Astrocyte (in vitro differentiated cells and primary cell): ENCODE measurements around the gene HNRNPA2B1. TPM values are rescaled to one million over a fixed set of nuclear protein-coding genes. Genes with fewer than 3 reads are reported as not detected.

ENCODE experiments used
- DNase-seq: peaks from one replicate; pipeline ENCODE4 v3.0.0-alpha.2; 2010; ENCODE audit warnings: low read depth
- FAIRE-seq: peaks from 2 replicates; lab custom pipeline; 2011; peaks lifted over from hg19 to GRCh38; lab: Jason Lieb, UNC
- H2AFZ ChIP-seq: 2 replicates; pipeline ENCODE4 v1.6.0; 2012; ENCODE audit warnings: low read depth, low read length, inconsistent platforms
- H3K27ac ChIP-seq: 2 replicates; pipeline ENCODE4 v1.5.1; 2011; ENCODE audit warnings: low read depth, low read length, inconsistent platforms
- H3K27me3 ChIP-seq: 2 replicates; pipeline ENCODE4 v1.6.0; 2011; ENCODE audit warnings: low read length, inconsistent platforms; ENCODE audit not compliant: insufficient read depth
- H3K36me3 ChIP-seq: 2 replicates; pipeline ENCODE4 v1.5.1; 2011; ENCODE audit warnings: low read length, inconsistent platforms; ENCODE audit not compliant: insufficient read depth
- H3K4me1 ChIP-seq: 2 replicates; pipeline ENCODE4 v1.5.1; 2011; ENCODE audit warnings: low read length, inconsistent platforms; ENCODE audit not compliant: insufficient read depth
- H3K4me2 ChIP-seq: 2 replicates; pipeline ENCODE4 v1.6.0; 2012; ENCODE audit warnings: low read length, inconsistent platforms
- H3K4me3 ChIP-seq: 2 replicates; pipeline ENCODE4 v1.5.1; 2011; ENCODE audit warnings: low read depth, mild to moderate bottlenecking, low read length, inconsistent platforms; ENCODE audit not compliant: insufficient read depth
- H3K79me2 ChIP-seq: 2 replicates; pipeline ENCODE4 v1.6.0; 2012; ENCODE audit warnings: mild to moderate bottlenecking, low read length, inconsistent platforms; ENCODE audit not compliant: insufficient read depth
- H3K9ac ChIP-seq: 2 replicates; pipeline ENCODE4 v1.6.0; 2012; ENCODE audit warnings: mild to moderate bottlenecking, low read length, inconsistent platforms
- H3K9me3 ChIP-seq: 2 replicates; pipeline ENCODE4 v1.5.1; 2012; ENCODE audit warnings: low read depth, mild to moderate bottlenecking, low read length, inconsistent platforms; ENCODE audit not compliant: insufficient read depth
- H4K20me1 ChIP-seq: 2 replicates; pipeline ENCODE4 v1.6.0; 2012; ENCODE audit warnings: low read length, inconsistent platforms; ENCODE audit not compliant: insufficient read depth
- H3K27ac Mint-ChIP-seq: one replicate; pipeline ENCODE4 v1.8.0; 2021; ENCODE audit warnings: mild to moderate bottlenecking, mixed read lengths; ENCODE audit not compliant: unreplicated experiment
- H3K27me3 Mint-ChIP-seq: one replicate; pipeline ENCODE4 v1.8.0; 2021; ENCODE audit warnings: low read depth, mixed read lengths; ENCODE audit not compliant: unreplicated experiment
- H3K36me3 Mint-ChIP-seq: one replicate; pipeline ENCODE4 v1.8.0; 2021; ENCODE audit warnings: low read depth, mixed read lengths; ENCODE audit not compliant: unreplicated experiment
- H3K4me1 Mint-ChIP-seq: one replicate; pipeline ENCODE4 v1.8.0; 2021; ENCODE audit warnings: low read depth, mixed read lengths; ENCODE audit not compliant: unreplicated experiment
- H3K4me3 Mint-ChIP-seq: one replicate; pipeline ENCODE4 v1.8.0; 2021; ENCODE audit warnings: mild to moderate bottlenecking, moderate library complexity, mixed read lengths; ENCODE audit not compliant: unreplicated experiment
- H3K9me3 Mint-ChIP-seq: one replicate; pipeline ENCODE4 v1.8.0; 2021; ENCODE audit warnings: mild to moderate bottlenecking, mixed read lengths; ENCODE audit not compliant: unreplicated experiment
- CTCF ChIP-seq: IDR thresholded peaks from 2 replicates; pipeline ENCODE4 v1.5.1; 2011; ENCODE audit warnings: low read depth, mild to moderate bottlenecking, inconsistent platforms, low read length, moderate library complexity; ENCODE audit not compliant: insufficient read depth
- EZH2 ChIP-seq: IDR thresholded peaks from 2 replicates; pipeline ENCODE4 v1.6.1; 2012; ENCODE audit warnings: mild to moderate bottlenecking, low read length, inconsistent platforms; ENCODE audit not compliant: insufficient read depth
- total RNA-seq: library from RNA; stranded (reverse); gene quantifications from 2 replicates; pipeline ENCODE4 v1.2.1, GENCODE V29; 2021

HNRNPA2B1 gene
- total RNA-seq, 1 donor from 2014 or later = 415 TPM

DNA sequence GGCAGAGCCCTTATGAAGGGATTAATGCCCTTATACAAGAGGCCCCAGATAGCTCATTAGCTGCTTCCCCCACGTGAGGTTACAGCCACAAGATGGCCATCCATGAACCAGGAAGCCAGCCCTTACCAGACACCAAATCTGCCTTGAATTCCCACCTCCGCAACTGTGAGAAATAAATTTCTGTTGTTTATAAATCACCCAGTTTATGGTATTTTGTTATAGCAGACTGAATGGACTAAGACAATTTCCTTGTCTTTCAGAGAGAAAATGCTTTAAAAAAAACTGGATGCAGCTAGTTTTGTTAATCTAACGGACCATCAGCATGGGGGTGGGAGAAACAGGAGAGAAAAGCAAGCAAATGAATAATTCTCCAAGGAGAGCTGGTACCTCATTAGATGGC, 37.5 kb upstream of the HNRNPA2B1 start:
- H3K79me2 ChIP-seq = no peaks in the 10 kb centered on the region
- H2AFZ ChIP-seq = no peak overlapping the region
- H3K36me3 ChIP-seq = no peaks in the 10 kb centered on the region
- H4K20me1 ChIP-seq = no peaks in the 10 kb centered on the region
- TF ChIP-seq EZH2 (no peak), CTCF (no peak)
- no peak overlapping the region for H3K9ac ChIP-seq
- no peaks in the 10 kb centered on the region for H3K9me3 ChIP-seq
- H3K27me3 ChIP-seq = no peaks in the 10 kb centered on the region
- no peak overlapping the region for H3K4me3 Mint-ChIP-seq
- no peak overlapping the region for H3K27ac Mint-ChIP-seq
- no peak overlapping the region for H3K27ac ChIP-seq
- H3K4me2 ChIP-seq = no peak overlapping the region
- peaks cover 2% of the 10 kb centered on the region for H3K27me3 Mint-ChIP-seq
- no peaks in the 10 kb centered on the region for H3K4me1 Mint-ChIP-seq
- DNase-seq (no peak), FAIRE-seq (no peak)
- H3K4me3 ChIP-seq = no peak overlapping the region
- no peaks in the 10 kb centered on the region for H3K4me1 ChIP-seq
- H3K36me3 Mint-ChIP-seq = no peaks in the 10 kb centered on the region
- no peaks in the 10 kb centered on the region for H3K9me3 Mint-ChIP-seq

GRCh38 chr7:26237035-26237807, 36.7 kb upstream of the HNRNPA2B1 start:
- Histone ChIP-seq H3K27me3 (no peaks in the 10 kb centered on the region), H3K36me3 (no peaks in the 10 kb centered on the region), H3K79me2 (no peaks in the 10 kb centered on the region), H2AFZ (no peak overlapping the region), H3K27ac (no peak overlapping the region), H3K4me3 (no peak overlapping the region), H3K4me1 (no peaks in the 10 kb centered on the region), H3K9me3 (no peaks in the 10 kb centered on the region), H3K4me2 (no peak overlapping the region), H4K20me1 (no peaks in the 10 kb centered on the region), H3K9ac (no peak overlapping the region)
- FAIRE-seq = no peak
- Mint-ChIP-seq H3K36me3 (no peaks in the 10 kb centered on the region), H3K27me3 (peaks cover 2% of the 10 kb centered on the region), H3K4me1 (no peaks in the 10 kb centered on the region), H3K9me3 (no peaks in the 10 kb centered on the region), H3K4me3 (no peak overlapping the region), H3K27ac (no peak overlapping the region)
- no peak for TF ChIP-seq EZH2
- no peak for TF ChIP-seq CTCF
- DNase-seq = peak; percentile 15

DNA sequence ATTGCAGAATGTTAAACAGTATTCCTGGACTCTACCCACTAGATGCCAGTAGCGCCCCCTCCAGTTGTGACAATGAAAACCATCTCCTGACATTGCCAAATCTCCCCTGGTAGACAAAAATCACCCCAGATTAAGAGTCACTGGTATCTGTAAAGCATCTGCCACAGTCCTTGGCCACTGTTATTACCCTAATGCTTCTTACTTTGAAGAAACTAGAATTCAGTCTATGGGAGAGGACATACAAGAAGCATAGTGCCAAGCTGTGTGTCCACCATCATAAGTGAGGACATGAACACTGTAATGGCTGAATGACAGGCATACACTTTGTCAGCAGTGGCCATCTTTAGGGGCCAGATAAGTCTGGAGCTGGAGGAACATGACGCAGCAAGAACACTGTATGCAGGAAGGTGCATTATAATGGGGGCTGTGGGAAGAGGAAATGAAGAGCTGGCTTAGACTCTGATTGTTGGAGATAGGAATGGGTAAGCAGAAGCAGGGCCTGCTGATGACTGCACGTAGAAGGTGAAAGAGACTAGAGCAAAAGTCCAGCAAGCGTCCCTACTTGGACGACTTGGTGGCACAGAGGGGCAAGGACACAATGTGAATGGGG, 33.5 kb upstream of the HNRNPA2B1 start:
- Histone ChIP-seq H3K4me3 (no peak overlapping the region), H3K9ac (no peak overlapping the region), H3K79me2 (no peaks in the 10 kb centered on the region), H3K4me2 (no peak overlapping the region), H3K27me3 (no peaks in the 10 kb centered on the region), H4K20me1 (no peaks in the 10 kb centered on the region), H3K27ac (no peak overlapping the region), H2AFZ (no peak overlapping the region), H3K4me1 (no peaks in the 10 kb centered on the region), H3K36me3 (no peaks in the 10 kb centered on the region), H3K9me3 (no peaks in the 10 kb centered on the region)
- Mint-ChIP-seq H3K4me3 (no peak overlapping the region), H3K4me1 (no peaks in the 10 kb centered on the region), H3K36me3 (no peaks in the 10 kb centered on the region), H3K27me3 (peaks cover 2% of the 10 kb centered on the region), H3K27ac (no peak overlapping the region), H3K9me3 (no peaks in the 10 kb centered on the region)
- FAIRE-seq = no peak
- TF ChIP-seq CTCF = no peak
- TF ChIP-seq EZH2 = no peak
- DNase-seq = no peak
